Adrenal gland (tissue), 5 donors: ENCODE measurements around the gene MYO5A.

Source experiments
- POLR2A ChIP-seq, 2 donors: fragments of 450-650 bp; IDR thresholded peaks; one replicate each; pipeline ENCODE4 v1.6.1; 2017; ENCODE audit warnings: antibody characterized with exemption in 2 of 2, mild to moderate bottlenecking in 2 of 2, moderate library complexity in 1 of 2
- TF ChIP-seq, protein P1 (sequence below), 6 experiments: fragments of 450-650 bp in 4 of 6; fragments of 200-600 bp in 2 of 6; sonication (generic) in 1 of 6; IDR thresholded peaks; 1 replicate in 5 of 6; 2 replicates in 1 of 6; pipeline versions ENCODE4 v1.5.1 to v1.8.0; 2016 to 2021; ENCODE audit warnings: antibody characterized with exemption in 6 of 6, mild to moderate bottlenecking in 2 of 6, moderate library complexity in 1 of 6
- donor health status: DM: no; HTN: no; CAD: no.

DNA sequence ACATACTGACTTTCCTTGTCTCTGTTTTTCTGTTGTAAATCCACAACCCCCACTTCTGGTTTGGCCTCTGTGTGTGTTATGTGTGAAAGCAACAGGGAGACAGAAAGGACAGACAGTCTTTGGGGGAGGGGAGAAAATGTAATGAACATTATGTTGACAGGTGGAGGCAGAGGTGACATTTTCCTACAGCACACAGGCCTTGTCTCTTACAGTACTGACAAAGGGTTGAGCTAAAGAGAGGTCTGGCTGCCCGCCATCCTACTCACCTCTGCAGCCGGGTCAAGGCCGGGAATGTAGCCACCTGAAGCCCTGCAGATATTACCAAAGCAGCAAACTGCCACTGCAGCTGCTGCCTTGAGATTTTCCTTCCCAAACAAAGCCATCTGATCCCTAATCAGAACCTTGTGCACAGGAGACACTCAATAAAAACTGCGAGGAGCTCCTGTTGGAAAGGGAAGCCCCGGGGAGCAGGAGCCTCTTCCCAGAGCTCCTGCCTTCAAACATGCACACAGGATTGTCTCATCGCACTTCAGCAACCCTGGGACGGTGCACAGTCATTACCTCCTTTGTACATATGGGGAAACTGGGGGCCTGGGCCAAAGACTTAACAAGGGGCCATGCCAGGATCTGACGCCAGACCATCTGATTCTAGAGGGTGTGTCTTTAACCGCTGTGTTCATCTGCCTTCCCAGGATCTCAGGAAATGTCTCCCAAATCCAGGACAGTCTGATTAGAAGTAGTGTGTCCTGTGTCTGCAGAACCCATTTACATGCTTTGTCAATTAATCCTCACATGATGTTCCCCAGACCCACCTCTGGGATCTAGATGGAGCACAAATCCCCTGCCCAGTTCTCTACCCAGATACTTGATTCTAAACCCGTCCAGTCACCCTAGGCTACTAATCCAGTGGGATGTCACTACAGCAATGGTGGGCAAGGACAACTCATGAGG is 247.3 kb downstream of the MYO5A start:
- TF ChIP-seq, protein P1, sequence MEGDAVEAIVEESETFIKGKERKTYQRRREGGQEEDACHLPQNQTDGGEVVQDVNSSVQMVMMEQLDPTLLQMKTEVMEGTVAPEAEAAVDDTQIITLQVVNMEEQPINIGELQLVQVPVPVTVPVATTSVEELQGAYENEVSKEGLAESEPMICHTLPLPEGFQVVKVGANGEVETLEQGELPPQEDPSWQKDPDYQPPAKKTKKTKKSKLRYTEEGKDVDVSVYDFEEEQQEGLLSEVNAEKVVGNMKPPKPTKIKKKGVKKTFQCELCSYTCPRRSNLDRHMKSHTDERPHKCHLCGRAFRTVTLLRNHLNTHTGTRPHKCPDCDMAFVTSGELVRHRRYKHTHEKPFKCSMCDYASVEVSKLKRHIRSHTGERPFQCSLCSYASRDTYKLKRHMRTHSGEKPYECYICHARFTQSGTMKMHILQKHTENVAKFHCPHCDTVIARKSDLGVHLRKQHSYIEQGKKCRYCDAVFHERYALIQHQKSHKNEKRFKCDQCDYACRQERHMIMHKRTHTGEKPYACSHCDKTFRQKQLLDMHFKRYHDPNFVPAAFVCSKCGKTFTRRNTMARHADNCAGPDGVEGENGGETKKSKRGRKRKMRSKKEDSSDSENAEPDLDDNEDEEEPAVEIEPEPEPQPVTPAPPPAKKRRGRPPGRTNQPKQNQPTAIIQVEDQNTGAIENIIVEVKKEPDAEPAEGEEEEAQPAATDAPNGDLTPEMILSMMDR (IDR thresholded peaks at IDR 0.05) = no peak
- TF ChIP-seq POLR2A (IDR thresholded peaks at IDR 0.05) = no peak
